ENCODE data around the gene NR6A1.

The NR6A1 gene

GRCh38 chr9:124720429-124721108 is 50.5 kb downstream of the NR6A1 start:
- no peak overlapping the region for H3K4me3 ChIP-seq (ENCODE audit: low read depth, low read length)
- no peak for TF ChIP-seq CTCF (IDR thresholded peaks at IDR 0.05; ENCODE audit: low read depth, low read length)
- DNase-seq (ENCODE audit: low read depth, low spot score) = no peak
- in situ Hi-C loops (cut with HindIII; ENCODE audit: low sequenced_read_pairs) = no loop called here

- DNase-seq (ENCODE audit: low read depth, low spot score) = no peak
- no peak overlapping the region for H3K4me3 ChIP-seq (ENCODE audit: low read depth, low read length)
- in situ Hi-C loops (cut with HindIII; ENCODE audit: low sequenced_read_pairs) = no loop called here
- TF ChIP-seq CTCF (IDR thresholded peaks at IDR 0.05; ENCODE audit: low read depth, low read length) = no peak
These were observed 52.2 kb downstream of the NR6A1 start for GRCh38 chr9:124718928-124719327.

GRCh38 chr9:124717597-124717996 is 53.5 kb downstream of the NR6A1 start:
- H3K4me3 ChIP-seq (ENCODE audit: low read depth, low read length) = no peak overlapping the region
- no peak for DNase-seq (ENCODE audit: low read depth, low spot score)
- in situ Hi-C loops (cut with HindIII; ENCODE audit: low sequenced_read_pairs) = no loop called here
- TF ChIP-seq CTCF (IDR thresholded peaks at IDR 0.05; ENCODE audit: low read depth, low read length) = no peak

GRCh38 chr9:124716808-124717207 is 54.3 kb downstream of the NR6A1 start:
- no peak overlapping the region for H3K4me3 ChIP-seq (ENCODE audit: low read depth, low read length)
- no peak for TF ChIP-seq CTCF (IDR thresholded peaks at IDR 0.05; ENCODE audit: low read depth, low read length)
- peak; percentile 46 for DNase-seq (ENCODE audit: low read depth, low spot score)
- in situ Hi-C loops (cut with HindIII; ENCODE audit: low sequenced_read_pairs) = no loop called here

GRCh38 chr9:124710766-124711165 is 60.3 kb downstream of the NR6A1 start:
- in situ Hi-C loops (cut with HindIII; ENCODE audit: low sequenced_read_pairs) = no loop called here
- TF ChIP-seq CTCF (IDR thresholded peaks at IDR 0.05; ENCODE audit: low read depth, low read length) = no peak
- DNase-seq (ENCODE audit: low read depth, low spot score) = no peak

GRCh38 chr9:124709292-124709690 is 61.8 kb downstream of the NR6A1 start:
- H3K4me3 ChIP-seq (ENCODE audit: low read depth, low read length) = no peak overlapping the region
- no peak for TF ChIP-seq CTCF (IDR thresholded peaks at IDR 0.05; ENCODE audit: low read depth, low read length)
- no peak for DNase-seq (ENCODE audit: low read depth, low spot score)
- in situ Hi-C loops (cut with HindIII; ENCODE audit: low sequenced_read_pairs) = no loop called here

More at GRCh38 chr9:124710766-124711165, 60.3 kb downstream of the NR6A1 start:
- H3K4me3 ChIP-seq (ENCODE audit: low read depth, low read length) = no peak overlapping the region
